Stimulated activated CD4-positive, alpha-beta T cell treated with anti-CD3 and anti-CD28 coated beads, Interleukin-4, amount 100 ng/mL, for 24 hours (primary cell): ENCODE results near the gene KIF27.
"Not testable (repeated sequence)": the region's sequence is repeated elsewhere in the genome, so short reads cannot be mapped to it uniquely, and the experiment has no call there.

Source experiments
- DNase-seq: peaks from one replicate; pipeline ENCODE4 v3.0.0-alpha.2; 2020

The KIF27 gene

GRCh38 chr9:83930881-83931280 is 9.6 kb upstream of the KIF27 start:
- no peak for DNase-seq

GRCh38 chr9:83927591-83927990 is 6.4 kb upstream of the KIF27 start:
- no peak for DNase-seq

DNA sequence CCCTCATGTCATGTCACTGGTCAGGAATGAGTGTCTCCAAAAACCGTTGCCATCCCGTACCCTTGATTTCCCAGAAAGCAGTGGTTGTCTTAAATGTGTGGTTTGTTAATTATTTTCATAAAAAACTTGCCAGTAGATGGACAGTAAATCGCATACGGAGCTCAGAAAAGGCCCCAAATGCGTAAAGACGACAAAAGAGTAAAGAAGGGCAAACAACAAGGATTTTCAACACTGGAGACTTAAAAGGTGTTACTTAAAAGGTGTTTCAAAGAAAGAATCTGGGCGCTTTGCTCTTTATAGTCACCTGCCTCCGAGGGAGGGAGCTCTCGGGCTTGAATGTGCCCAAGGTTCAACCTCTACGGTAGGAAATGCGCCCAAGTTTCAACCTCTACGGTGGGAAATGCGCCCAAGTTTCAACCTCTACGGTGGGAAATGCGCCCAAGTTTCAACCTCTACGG is 734 bp downstream of the KIF27 start:
- DNase-seq, result no peak

GRCh38 chr9:83919111-83919510 is 2.1 kb downstream of the KIF27 start:
- no peak for DNase-seq

- DNase-seq, result peak; percentile 25
These were observed 9.0 kb downstream of the KIF27 start for GRCh38 chr9:83912194-83912593.

- no peak for DNase-seq
These were observed 15.1 kb downstream of the KIF27 start for GRCh38 chr9:83906144-83906543.

DNA sequence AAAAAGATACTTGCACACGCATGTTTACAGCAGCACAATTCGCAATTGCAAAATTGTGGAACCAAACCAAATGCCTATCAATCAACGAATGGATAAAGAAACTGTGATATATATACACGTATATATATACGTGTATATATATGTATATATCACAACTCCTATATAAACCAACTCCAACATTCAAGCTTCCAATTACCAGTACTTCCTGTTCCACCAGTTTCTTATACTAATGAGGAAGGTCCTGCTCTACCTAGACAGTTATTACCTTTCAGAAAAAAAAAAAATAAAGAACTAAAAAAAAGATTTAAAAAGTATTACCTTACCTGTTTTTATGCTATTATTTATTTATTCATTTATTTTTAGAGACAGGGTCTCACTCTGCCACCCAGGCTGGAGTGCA is 20.6 kb downstream of the KIF27 start:
- not testable (repeated sequence) for DNase-seq

GRCh38 chr9:83894301-83894700 is 26.9 kb downstream of the KIF27 start:
- not testable (repeated sequence) for DNase-seq

- DNase-seq, result not testable (repeated sequence)
These were observed 34.7 kb downstream of the KIF27 start for GRCh38 chr9:83886498-83886897.

DNA sequence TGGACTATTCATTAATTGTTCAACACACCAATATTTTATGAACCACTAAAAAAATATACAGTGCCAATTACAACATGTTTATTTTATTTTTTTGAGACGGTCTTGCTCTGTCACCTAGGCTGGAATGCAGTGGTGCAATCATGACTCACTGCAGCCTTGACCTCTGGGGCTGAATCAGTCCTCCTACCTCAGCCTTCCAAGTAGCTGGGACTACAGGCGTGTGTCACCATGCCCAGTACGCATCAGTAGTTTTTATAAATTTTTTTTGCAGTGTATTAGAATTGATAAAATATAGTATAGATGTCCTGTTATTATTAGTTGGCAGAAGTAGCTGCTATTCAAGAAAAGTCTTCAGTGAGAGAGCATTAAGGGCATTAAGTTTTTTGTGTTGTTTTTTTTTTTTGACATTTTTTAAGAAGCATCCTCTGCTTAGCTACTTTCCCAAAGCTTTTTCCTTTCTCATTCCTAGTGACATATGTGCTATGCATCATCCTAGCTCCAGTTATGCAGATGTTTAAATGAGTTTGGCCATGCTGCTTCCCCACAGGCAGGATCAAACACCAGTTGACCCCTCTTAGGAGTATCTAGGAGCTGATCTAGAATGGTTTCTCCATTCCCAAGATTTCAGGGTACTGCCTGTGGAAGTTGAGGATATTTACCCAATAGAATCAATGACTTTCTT is 35.5 kb downstream of the KIF27 start:
- DNase-seq, result not testable (repeated sequence)

DNA sequence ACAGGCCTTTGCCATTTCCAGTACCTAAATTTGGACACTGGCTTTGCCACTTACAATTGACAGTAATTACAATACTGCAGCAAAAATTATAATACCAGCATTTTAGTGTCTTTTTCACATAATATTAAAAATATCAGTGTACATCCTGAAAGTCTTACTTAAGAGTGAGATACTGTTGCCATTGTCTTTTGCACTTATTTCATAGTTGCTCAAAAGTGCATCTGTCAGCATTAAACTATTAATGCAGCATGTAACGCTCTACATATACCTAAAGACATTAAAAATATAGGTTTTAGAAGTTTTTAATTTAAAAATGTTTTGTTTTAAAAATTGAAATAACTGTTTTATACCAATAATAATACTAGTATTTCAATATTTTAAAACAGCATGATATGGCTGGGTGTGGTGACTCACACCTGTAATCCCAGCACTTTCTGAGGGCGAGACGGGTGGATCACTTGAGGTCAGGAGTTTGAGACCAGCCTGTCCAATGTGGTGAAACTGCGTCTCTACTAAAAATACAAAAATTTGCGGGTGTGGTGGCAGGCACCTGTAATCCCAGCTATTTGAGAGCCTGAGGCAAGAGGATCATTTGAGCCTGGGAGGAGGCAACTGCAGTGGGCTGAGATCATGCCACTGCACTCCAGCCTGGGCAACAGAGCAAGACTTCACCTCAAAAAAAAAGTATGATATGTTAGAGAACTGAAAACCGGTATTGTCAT is 39.4 kb downstream of the KIF27 start:
- not testable (repeated sequence) for DNase-seq

GRCh38 chr9:83875559-83875958 is 45.7 kb downstream of the KIF27 start:
- not testable (repeated sequence) for DNase-seq

- DNase-seq, result not testable (repeated sequence)
These were observed 71.3 kb downstream of the KIF27 start for GRCh38 chr9:83849895-83850294.

GRCh38 chr9:83837070-83837643 is 84.1 kb downstream of the KIF27 start:
- not testable (repeated sequence) for DNase-seq

DNA sequence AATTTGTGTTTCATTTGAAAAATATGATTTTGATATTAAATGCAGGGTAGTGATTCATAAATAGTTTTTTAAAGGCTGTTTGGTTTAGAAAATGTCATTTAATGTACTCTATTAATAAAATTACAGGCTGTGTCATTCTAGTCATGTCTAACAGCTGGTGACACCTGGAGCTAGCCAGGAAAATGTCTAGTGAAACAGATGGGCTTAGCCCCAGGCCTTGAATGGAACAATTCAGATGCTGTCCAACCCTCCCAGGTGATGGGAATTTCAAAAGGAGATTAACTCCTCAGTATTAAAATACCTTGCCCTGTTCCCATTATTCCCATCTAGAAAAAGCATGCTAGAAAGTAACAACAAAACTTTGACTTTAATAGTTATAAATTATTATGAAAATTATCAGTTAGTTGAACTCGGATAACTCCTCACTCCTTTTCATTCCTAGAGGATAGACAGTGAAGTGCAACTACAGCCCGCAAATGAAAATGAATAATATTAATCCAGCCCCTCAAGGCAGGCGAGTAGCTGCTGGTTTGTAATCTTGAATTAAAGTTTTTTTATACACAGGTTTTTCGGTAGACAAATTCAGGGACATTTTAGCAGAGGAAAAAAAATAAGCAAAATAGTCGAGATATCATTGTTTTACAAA is 90.7 kb downstream of the KIF27 start:
- not testable (repeated sequence) for DNase-seq

GRCh38 chr9:83824986-83825623 is 96.1 kb downstream of the KIF27 start:
- not testable (repeated sequence) for DNase-seq

GRCh38 chr9:83817356-83818278 is 103.6 kb downstream of the KIF27 start, which contains the start of gene GKAP1:
TSS of gene GKAP1 (minus strand) at chr9:83817769. CDS start at chr9:83806517, 11,252 bp downstream.
- peak; percentile 67 for DNase-seq

DNA sequence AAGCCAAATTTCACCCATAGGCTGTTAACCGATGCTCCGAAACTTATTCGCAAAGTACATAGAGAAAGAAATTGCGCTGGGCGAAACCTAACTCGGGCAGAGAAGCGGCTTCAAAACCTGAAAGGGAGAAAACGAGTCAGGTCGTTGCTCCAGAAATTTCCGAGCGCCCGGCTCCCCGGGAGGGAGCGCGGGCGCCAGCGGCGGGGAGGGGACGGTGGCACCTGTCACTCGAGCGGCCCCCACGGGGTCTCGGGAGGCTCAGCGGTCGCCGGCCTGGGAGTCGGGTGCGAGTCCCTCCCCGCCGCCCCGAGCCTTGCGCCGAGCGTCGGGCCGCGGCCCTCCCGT is 104.2 kb downstream of the KIF27 start:
- peak; percentile 30 for DNase-seq

GRCh38 chr9:83815120-83815519 is 106.1 kb downstream of the KIF27 start:
- DNase-seq, result not testable (repeated sequence)

DNA sequence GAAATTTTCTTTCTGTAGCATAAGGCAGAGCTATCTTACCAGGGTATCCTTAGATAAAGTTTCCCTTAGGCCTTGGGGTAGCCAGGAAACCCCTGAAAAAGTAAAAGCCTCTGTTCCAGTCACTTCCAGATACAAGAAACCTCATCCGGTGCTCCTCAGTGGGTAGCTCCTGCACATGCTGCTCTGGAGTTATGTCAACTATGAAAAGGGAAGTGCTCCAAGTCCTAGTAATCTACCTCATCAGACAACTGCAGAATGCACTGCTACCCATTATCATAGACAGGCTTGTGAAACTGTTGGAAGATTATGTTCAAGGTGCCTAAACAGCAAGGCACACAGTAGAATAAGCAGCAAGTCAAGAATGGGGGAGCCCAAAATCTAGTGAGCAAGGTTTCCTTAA is 112.0 kb downstream of the KIF27 start:
- not testable (repeated sequence) for DNase-seq

DNA sequence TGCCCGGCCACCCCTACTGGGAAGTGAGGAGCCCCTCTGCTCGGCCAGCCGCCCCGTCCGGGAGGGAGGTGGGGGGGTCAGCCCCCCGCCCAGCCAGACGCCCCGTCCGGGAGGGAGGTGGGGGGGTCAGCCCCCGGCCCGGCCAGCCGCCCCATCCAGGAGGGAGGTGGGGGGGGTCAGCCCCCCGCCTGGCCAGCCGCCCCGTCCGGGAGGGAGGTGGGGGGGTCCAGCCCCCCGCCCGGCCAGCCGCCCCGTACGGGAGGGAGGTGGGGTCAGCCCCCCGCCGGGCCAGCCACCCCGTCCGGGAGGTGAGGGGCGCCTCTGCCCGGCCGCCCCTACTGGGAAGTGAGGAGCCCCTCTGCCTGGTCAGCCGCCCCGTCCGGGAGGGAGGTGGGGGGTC is 116.8 kb downstream of the KIF27 start:
- not testable (repeated sequence) for DNase-seq

DNA sequence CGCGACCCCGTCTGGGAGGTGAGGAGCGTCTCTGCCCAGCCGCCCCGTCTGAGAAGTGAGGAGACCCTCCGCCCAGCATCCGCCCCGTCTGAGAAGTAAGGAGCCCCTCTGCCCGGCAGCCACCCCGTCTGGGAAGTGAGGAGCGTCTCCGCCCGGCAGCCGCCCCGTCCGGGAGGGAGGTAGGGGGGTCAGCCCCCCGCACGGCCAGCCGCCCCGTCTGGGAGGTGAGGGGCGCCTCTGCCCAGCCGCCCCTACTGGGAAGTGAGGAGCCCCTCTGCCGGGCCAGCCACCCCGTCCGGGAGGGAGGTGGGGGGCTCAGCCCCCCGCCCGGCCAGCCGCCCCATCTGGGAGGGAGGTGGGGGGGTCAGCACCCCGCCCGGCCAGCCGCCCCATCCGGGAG is 117.3 kb downstream of the KIF27 start:
- not testable (repeated sequence) for DNase-seq
